Lower lobe of right lung (tissue), 2 donors: ENCODE measurements around the gene SHANK1. TPM values are rescaled to one million over a fixed set of nuclear protein-coding genes. Genes with fewer than 3 reads are reported as not detected.
A peak's percentile ranks its signal among the peaks of the same experiment; 100 is the strongest.

Experiments used
- ATAC-seq, 2 donors: fragments of 200-7000 bp; cut with Tn5 transposase; one replicate each; pipeline ENCODE4 v1.9.1; 2020 to 2022; ENCODE audit warnings: mild to moderate bottlenecking in 2 of 2, moderate library complexity in 2 of 2
- DNase-seq: peaks from one replicate; pipeline ENCODE4 v3.0.0-alpha.2; 2020
- H3K27ac ChIP-seq: fragments of 200-600 bp; one replicate; pipeline ENCODE4 v1.8.0; 2022
- H3K27me3 ChIP-seq: fragments of 200-600 bp; one replicate; pipeline ENCODE4 v1.8.0; 2022; ENCODE audit warnings: low read depth
- H3K36me3 ChIP-seq: fragments of 200-600 bp; one replicate; pipeline ENCODE4 v1.8.0; 2022; ENCODE audit warnings: mild to moderate bottlenecking
- H3K4me1 ChIP-seq: fragments of 200-600 bp; one replicate; pipeline ENCODE4 v1.8.0; 2022
- H3K4me3 ChIP-seq: fragments of 200-600 bp; one replicate; pipeline ENCODE4 v1.8.0; 2022; ENCODE audit warnings: mild to moderate bottlenecking
- H3K9me3 ChIP-seq: fragments of 200-600 bp; one replicate; pipeline ENCODE4 v1.8.0; 2022
- intact Hi-C: fragments of 100-400 bp; cut with DNase I; formaldehyde crosslinking; loops from one replicate; pipeline ENCODE4 v1.11.0; 2022
- total RNA-seq: library from RNA; stranded (reverse); fragmentation: NEBNext Ultra II Directional; extraction: Animal tissue kit (Norgen Biotek cat#: 25700); gene quantifications from one replicate; pipeline ENCODE4 v1.2.1, GENCODE V29; 2021
- TF ChIP-seq, protein P1 (sequence below): fragments of 200-600 bp; IDR thresholded peaks from one replicate; pipeline ENCODE4 v1.8.0; 2022; ENCODE audit warnings: antibody characterized with exemption, mild to moderate bottlenecking
- donor health status: DM: no; HTN: yes; CAD: no; lungs with severe emphysema.

Gene SHANK1
- total RNA-seq, 1 donor from 2014 or later, result 0.71 TPM

DNA sequence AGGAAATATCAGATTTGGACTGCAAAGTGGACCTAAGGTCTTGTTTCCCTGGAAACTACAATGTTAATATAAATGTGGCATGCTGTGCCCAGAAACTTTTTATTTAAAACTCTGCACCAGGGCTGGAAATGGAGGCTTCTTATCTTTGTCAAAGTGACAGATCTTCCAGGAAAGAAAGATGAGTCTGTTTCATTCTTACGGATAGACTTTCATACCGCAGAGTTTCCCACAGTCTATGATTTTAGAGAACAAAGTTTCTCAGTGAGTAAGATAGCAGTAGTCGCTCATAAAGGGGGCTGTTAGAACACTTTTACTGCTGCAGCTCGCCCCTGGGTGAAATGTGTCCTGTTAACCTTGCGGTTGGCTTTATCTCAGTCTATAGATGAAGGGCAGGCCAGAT lies 10.3 kb upstream of the SHANK1 start:
- H3K36me3 ChIP-seq, result no peaks in the 10 kb centered on the region
- H3K4me3 ChIP-seq, result no peak overlapping the region
- peaks cover 16% of the 10 kb centered on the region for H3K27me3 ChIP-seq
- H3K4me1 ChIP-seq, result peaks cover 16% of the 10 kb centered on the region
- H3K27ac ChIP-seq, result no peak overlapping the region
- ATAC-seq (no peak), DNase-seq (no peak)
- TF ChIP-seq, protein P1, sequence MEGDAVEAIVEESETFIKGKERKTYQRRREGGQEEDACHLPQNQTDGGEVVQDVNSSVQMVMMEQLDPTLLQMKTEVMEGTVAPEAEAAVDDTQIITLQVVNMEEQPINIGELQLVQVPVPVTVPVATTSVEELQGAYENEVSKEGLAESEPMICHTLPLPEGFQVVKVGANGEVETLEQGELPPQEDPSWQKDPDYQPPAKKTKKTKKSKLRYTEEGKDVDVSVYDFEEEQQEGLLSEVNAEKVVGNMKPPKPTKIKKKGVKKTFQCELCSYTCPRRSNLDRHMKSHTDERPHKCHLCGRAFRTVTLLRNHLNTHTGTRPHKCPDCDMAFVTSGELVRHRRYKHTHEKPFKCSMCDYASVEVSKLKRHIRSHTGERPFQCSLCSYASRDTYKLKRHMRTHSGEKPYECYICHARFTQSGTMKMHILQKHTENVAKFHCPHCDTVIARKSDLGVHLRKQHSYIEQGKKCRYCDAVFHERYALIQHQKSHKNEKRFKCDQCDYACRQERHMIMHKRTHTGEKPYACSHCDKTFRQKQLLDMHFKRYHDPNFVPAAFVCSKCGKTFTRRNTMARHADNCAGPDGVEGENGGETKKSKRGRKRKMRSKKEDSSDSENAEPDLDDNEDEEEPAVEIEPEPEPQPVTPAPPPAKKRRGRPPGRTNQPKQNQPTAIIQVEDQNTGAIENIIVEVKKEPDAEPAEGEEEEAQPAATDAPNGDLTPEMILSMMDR, result no peak
- H3K9me3 ChIP-seq, result no peaks in the 10 kb centered on the region
- intact Hi-C loops, result no loop called here

DNA sequence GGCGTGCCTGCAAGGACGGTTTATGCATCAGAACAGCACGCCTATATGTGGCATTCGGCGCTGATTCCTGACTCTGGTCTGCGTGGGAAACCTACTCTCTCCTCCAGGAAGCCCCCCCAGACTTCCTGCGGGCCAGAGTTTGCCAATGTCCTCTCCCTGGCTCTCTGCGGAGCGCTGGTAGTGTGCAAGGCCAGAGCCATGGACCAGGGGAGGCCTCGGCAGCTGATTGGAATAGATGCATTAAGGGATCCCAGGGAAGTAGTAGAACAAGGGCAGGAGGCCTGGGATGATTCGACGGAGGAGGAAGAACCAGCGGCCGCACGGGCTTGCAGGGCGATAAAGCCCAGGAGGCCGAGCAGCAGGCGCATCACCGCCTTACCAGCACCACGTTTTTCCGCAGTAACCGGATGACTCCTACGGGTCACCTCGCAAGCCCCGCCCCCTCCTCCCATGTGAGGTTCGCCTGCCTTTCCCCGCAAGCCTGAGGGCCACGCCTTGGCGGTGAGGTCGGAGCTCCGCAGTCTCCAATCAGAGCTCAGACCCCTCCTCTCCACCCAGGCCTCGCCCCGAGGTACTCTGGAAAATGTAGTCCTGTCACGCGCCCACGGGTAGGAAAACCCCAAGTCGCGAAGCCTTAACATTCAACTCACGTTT lies 8.6 kb upstream of the SHANK1 start:
- peak; percentile 83 for DNase-seq
- intact Hi-C loops, result no loop called here
- H3K27me3 ChIP-seq, result peaks cover 20% of the 10 kb centered on the region
- ATAC-seq, result no peak
- H3K4me1 ChIP-seq, result peaks cover 28% of the 10 kb centered on the region
- TF ChIP-seq, protein P1, result no peak
- no peak overlapping the region for H3K27ac ChIP-seq
- no peak overlapping the region for H3K4me3 ChIP-seq
- no peaks in the 10 kb centered on the region for H3K36me3 ChIP-seq
- no peaks in the 10 kb centered on the region for H3K9me3 ChIP-seq

DNA sequence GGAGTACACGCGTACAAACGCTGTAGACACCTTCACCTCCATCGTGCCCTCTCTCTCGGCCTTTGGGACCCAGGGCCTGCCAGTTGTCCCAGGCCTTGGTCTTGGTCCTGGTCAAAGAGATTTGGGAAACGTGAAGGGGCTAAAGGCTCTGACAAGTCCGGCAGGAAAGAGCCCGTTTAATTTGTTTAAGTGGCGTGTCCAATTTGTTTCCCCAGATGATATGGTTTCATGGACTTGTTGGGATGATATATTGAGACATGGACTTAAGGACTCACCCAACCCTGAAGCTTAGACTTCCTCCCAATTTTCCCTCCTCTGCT lies 6.3 kb upstream of the SHANK1 start:
- peaks cover 41% of the 10 kb centered on the region for H3K27me3 ChIP-seq
- intact Hi-C loops, result no loop called here
- TF ChIP-seq, protein P1, result no peak

DNA sequence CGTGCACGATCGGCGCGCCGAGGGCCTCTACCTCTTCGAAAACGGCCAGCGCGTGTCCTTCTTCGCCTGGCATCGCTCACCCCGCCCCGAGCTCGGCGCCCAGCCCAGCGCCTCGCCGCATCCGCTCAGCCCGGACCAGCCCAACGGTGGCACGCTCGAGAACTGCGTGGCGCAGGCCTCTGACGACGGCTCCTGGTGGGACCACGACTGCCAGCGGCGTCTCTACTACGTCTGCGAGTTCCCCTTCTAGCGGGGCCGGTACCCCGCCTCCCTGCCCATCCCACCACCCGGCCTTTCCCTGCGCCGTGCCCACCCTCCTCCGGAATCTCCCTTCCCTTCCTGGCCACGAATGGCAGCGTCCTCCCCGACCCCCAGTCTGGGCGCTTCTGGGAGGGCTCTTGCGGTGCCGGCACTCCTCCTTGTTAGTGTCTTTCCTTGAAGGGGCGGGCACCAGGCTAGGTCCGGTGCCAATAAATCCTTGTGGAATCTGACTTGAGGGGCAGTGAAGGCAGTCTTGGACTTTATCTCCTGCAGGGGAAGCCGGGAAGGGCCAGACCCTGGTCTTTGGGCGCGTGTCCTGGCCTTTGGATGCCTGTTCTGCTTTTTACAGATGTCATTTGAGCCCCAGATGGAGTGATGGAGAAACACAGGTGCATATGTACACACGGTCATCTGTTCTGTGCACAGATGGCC lies 5.8 kb upstream of the SHANK1 start:
- no peaks in the 10 kb centered on the region for H3K36me3 ChIP-seq
- peak overlapping the region; percentile 69 for H3K27ac ChIP-seq
- no peaks in the 10 kb centered on the region for H3K9me3 ChIP-seq
- TF ChIP-seq, protein P1, result no peak
- intact Hi-C loops, result no loop called here
- H3K27me3 ChIP-seq, result peaks cover 44% of the 10 kb centered on the region
- ATAC-seq (peak; percentile 56 to 62), DNase-seq (no peak)
- H3K4me1 ChIP-seq, result peaks cover 28% of the 10 kb centered on the region
- H3K4me3 ChIP-seq, result peak overlapping the region; percentile 67

More for the DNA sequence above, 6.3 kb upstream of the SHANK1 start:
- no peak for ATAC-seq
- no peaks in the 10 kb centered on the region for H3K9me3 ChIP-seq
- H3K4me1 ChIP-seq, result peaks cover 28% of the 10 kb centered on the region
- H3K27ac ChIP-seq, result peak overlapping the region; percentile 69
- peak overlapping the region; percentile 67 for H3K4me3 ChIP-seq
- no peaks in the 10 kb centered on the region for H3K36me3 ChIP-seq
- DNase-seq, result no peak

DNA sequence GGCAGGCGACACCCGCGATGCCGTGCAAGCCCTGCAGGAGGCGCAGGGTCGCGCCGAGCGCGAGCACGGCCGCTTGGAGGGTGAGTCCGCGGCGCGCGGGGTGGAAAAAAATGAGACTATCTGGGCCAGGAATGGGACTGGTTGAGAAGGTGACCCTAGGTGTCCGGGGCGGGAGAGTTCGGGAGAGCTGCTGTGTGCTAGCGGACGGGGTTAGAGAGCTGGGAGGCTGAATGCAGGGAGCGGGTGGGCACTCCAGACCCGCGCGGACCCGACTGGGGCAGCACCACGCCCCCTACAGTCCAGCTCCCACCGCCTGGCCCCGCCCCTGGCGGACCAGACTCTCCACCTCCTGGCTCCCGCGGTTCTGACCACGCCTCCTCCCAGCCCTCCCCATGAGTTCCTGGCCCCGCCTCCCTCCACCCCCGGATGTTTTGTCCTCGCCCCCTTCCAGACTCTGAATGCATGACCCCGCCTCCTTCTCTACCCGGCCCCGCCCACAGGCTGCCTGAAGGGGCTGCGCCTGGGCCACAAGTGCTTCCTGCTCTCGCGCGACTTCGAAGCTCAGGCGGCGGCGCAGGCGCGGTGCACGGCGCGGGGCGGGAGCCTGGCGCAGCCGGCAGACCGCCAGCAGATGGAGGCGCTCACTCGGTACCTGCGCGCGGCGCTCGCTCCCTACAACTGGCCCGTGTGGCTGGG lies 5.1 kb upstream of the SHANK1 start:
- Histone ChIP-seq H3K36me3 (no peaks in the 10 kb centered on the region), H3K4me1 (peaks cover 28% of the 10 kb centered on the region), H3K27ac (peak overlapping the region; percentile 69), H3K4me3 (peak overlapping the region; percentile 67), H3K27me3 (peaks cover 44% of the 10 kb centered on the region), H3K9me3 (no peaks in the 10 kb centered on the region)
- DNase-seq (peak; percentile 99), ATAC-seq (peak; percentile 96 to 98)
- TF ChIP-seq, protein P1, result peak; percentile 66
- intact Hi-C loops, result no loop called here
